MCF 10A (cell line): Measurements from ENCODE around the gene SYCP3. TPM values are rescaled to one million over a fixed set of nuclear protein-coding genes. Genes with fewer than 3 reads are reported as not detected.
"Not testable (repeated sequence)": the region's sequence is repeated elsewhere in the genome, so short reads cannot be mapped to it uniquely, and the experiment has no call there.

Experiments
- BruUV-seq: library from RNA; stranded (reverse); fragments of 400-500 nt; replicated peaks from 2 replicates; lab custom pipeline; 2021; lab: Mats Ljungman, UMichigan
- CTCF ChIA-PET: fragments of 300-600 bp; sonication (Branson Sonifier 250); formaldehyde crosslinking; extraction: SDS; loops from one replicate; lab custom pipeline; 2021; ENCODE audit warnings: antibody characterized with exemption, inconsistent platforms; lab: Yijun Ruan, JAX
- POLR2A ChIA-PET: fragments of 300-600, 350-650 bp; sonication (Branson Sonifier 250); formaldehyde crosslinking; extraction: SDS; loops from one replicate; lab custom pipeline; 2020; ENCODE audit warnings: antibody characterized with exemption, inconsistent platforms; lab: Yijun Ruan, JAX
- DNase-seq: peaks from one replicate; pipeline ENCODE4 v3.0.0-alpha.2; 2018; ENCODE audit not compliant: unreplicated experiment
- H3K27ac Mint-ChIP-seq: one replicate; pipeline ENCODE4 v1.8.0; 2022; ENCODE audit warnings: mild to moderate bottlenecking, low read depth, mixed read lengths; ENCODE audit not compliant: unreplicated experiment
- H3K27me3 Mint-ChIP-seq: one replicate; pipeline ENCODE4 v1.8.0; 2022; ENCODE audit warnings: mixed read lengths; ENCODE audit not compliant: insufficient read depth, unreplicated experiment
- H3K36me3 Mint-ChIP-seq: one replicate; pipeline ENCODE4 v1.8.0; 2022; ENCODE audit warnings: mild to moderate bottlenecking, moderate library complexity, mixed read lengths; ENCODE audit not compliant: insufficient read depth, unreplicated experiment
- H3K4me1 Mint-ChIP-seq: one replicate; pipeline ENCODE4 v1.8.0; 2022; ENCODE audit warnings: mixed read lengths; ENCODE audit not compliant: insufficient read depth, unreplicated experiment
- H3K4me3 Mint-ChIP-seq: one replicate; pipeline ENCODE4 v1.8.0; 2022; ENCODE audit warnings: mild to moderate bottlenecking, moderate library complexity, mixed read lengths; ENCODE audit not compliant: unreplicated experiment
- H3K9me3 Mint-ChIP-seq: one replicate; pipeline ENCODE4 v1.8.0; 2022; ENCODE audit warnings: mixed read lengths; ENCODE audit not compliant: unreplicated experiment
- intact Hi-C: fragments of 100-400 bp; cut with micrococcal nuclease; formaldehyde crosslinking; loops from 2 replicates; pipeline ENCODE4 v1.14.1; 2022
- total RNA-seq: library from RNA; stranded (reverse); gene quantifications from 2 replicates; pipeline ENCODE4 v1.2.3, GENCODE V29; 2022
- TF ChIP-seq, protein P1 (sequence below): fragments of 200-600 bp; IDR thresholded peaks from one replicate; pipeline ENCODE4 v1.8.0; 2022; ENCODE audit warnings: antibody characterized with exemption, mild to moderate bottlenecking; ENCODE audit not compliant: unreplicated experiment

The SYCP3 gene
- total RNA-seq, 1 experiment from 2014 or later, result not detected

DNA sequence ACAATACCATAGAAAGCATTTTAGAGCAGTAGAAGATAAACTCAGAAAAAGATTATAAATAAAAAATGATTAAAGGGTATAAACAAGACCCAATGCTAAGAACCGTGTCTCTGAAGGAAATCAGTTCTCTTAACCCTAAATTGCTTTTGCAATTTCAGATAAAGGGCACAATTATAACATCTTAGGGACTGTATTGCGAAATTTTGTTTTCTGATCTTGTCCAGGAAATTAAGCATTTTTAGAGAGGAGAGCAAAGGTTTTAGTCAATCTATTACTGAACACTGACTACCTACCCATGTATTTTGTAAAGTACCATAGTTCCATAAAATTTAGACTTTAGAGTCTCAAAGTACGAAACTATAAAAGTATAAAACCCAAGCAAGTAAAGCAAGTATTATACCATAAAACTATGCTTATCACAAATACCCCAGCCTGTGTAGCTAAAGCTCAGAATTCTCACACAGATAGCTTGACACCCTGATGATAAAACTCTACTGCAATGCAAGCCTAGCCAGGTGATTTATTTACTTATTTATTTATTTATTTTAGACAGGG lies 48.6 kb downstream of the SYCP3 start:
- ChIA-PET POLR2A (no interaction called here), CTCF (interaction anchor here (0.6 to 0.7 kb wide), 2 partner anchors 8 to 1546 kb away, joined by 3 to 5 read pairs; no protein-coding TSS in a partner anchor)
- BruUV-seq, result no TSS peak
- no peaks in the 10 kb centered on the region for H3K9me3 Mint-ChIP-seq
- intact Hi-C loops, result no loop called here
- H3K36me3 Mint-ChIP-seq, result no peaks in the 10 kb centered on the region
- TF ChIP-seq, protein P1, sequence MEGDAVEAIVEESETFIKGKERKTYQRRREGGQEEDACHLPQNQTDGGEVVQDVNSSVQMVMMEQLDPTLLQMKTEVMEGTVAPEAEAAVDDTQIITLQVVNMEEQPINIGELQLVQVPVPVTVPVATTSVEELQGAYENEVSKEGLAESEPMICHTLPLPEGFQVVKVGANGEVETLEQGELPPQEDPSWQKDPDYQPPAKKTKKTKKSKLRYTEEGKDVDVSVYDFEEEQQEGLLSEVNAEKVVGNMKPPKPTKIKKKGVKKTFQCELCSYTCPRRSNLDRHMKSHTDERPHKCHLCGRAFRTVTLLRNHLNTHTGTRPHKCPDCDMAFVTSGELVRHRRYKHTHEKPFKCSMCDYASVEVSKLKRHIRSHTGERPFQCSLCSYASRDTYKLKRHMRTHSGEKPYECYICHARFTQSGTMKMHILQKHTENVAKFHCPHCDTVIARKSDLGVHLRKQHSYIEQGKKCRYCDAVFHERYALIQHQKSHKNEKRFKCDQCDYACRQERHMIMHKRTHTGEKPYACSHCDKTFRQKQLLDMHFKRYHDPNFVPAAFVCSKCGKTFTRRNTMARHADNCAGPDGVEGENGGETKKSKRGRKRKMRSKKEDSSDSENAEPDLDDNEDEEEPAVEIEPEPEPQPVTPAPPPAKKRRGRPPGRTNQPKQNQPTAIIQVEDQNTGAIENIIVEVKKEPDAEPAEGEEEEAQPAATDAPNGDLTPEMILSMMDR, result no peak
- no peak overlapping the region for H3K27ac Mint-ChIP-seq
- H3K27me3 Mint-ChIP-seq, result no peaks in the 10 kb centered on the region
- H3K4me1 Mint-ChIP-seq, result peaks cover 8% of the 10 kb centered on the region
- no peak for DNase-seq
- H3K4me3 Mint-ChIP-seq, result no peak overlapping the region

DNA sequence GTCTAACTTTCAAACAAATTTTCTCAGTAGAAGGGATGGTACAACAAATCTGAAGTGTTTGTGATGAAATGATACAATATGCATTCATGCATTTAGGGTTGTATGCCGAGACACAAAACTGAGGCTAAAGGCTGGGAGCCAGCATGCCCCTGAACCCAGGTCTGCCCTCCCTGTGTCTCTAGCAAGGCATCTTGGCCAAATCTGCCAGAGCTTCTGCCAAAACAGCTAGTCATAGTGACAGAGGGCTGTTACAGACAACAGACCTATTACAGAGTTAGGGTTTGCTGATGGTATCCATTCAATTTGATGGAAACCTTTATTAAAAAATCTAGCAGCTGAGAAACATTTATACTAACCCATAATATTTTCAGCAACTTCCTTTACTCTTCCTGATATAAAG lies 53.1 kb downstream of the SYCP3 start:
- ChIA-PET POLR2A (no interaction called here), CTCF (interaction anchor here (0.6 kb wide), 1 partner anchor 1619 kb away, joined by 3 read pairs; no protein-coding TSS in a partner anchor)
- Mint-ChIP-seq H3K4me1 (no peaks in the 10 kb centered on the region), H3K36me3 (no peaks in the 10 kb centered on the region), H3K27me3 (peaks cover 11% of the 10 kb centered on the region), H3K9me3 (no peaks in the 10 kb centered on the region), H3K27ac (no peak overlapping the region), H3K4me3 (no peak overlapping the region)
- TF ChIP-seq, protein P1, result no peak
- intact Hi-C loops, result no loop called here
- DNase-seq, result no peak
- no TSS peak for BruUV-seq

DNA sequence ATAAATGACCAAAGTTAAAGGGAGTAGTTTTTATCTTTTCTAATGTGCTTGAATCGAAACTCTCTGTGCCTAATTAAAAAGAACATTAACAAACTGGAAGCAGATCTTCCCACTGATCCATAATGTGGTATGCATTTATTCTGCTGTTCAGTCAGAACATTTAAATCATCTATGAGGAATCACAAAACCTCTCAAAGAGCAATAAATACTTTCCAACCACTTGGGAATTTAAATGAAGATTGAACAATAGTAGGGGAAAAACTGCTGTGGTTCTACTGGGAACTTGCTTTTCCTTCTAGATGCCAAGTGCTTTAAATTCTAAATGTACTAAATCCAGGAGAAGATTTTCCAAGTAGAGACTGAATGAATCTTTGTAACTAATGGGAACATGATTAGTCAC lies 54.2 kb downstream of the SYCP3 start:
- no peak overlapping the region for H3K4me3 Mint-ChIP-seq
- intact Hi-C loops, result no loop called here
- no peak for DNase-seq
- H3K36me3 Mint-ChIP-seq, result no peaks in the 10 kb centered on the region
- no peaks in the 10 kb centered on the region for H3K4me1 Mint-ChIP-seq
- no TSS peak for BruUV-seq
- no peak overlapping the region for H3K27ac Mint-ChIP-seq
- ChIA-PET POLR2A (no interaction called here), CTCF (no interaction called here)
- H3K27me3 Mint-ChIP-seq, result peaks cover 11% of the 10 kb centered on the region
- TF ChIP-seq, protein P1, result no peak
- H3K9me3 Mint-ChIP-seq, result no peaks in the 10 kb centered on the region

DNA sequence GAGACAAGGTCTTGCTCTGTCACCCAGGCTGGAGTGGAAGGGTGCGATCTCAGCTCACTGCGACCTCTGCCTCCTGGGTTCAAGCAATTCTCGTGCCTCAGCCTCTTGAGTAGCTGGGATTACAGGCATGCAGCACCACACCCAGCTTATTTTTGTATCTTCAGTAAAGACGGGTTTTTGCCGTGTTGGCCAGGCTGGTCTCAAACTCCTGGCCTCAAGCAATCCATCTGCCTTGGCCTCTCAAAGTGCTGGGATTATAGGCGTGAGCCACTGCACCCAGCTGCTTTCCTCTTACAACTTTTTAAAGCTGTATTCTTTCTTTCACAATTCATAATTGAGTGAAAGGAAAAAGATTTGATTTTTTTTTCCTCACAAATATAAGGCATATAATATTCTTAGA lies 57.6 kb downstream of the SYCP3 start:
- BruUV-seq, result not testable (repeated sequence)
- ChIA-PET POLR2A (interaction anchor here (0.6 kb wide), 1 partner anchor 10 kb away, joined by 3 read pairs; no protein-coding TSS in a partner anchor), CTCF (interaction anchor here (0.5 to 1.1 kb wide), 4 partner anchors 12 to 201 kb away, joined by 3 to 4 read pairs (median 4); no protein-coding TSS in a partner anchor)

More for the DNA sequence above, 57.6 kb downstream of the SYCP3 start:
- intact Hi-C loops, H3K4me3 Mint-ChIP-seq, DNase-seq, H3K36me3 Mint-ChIP-seq, H3K9me3 Mint-ChIP-seq, H3K4me1 Mint-ChIP-seq, H3K27ac Mint-ChIP-seq: not testable (repeated sequence)
- peaks cover 11% of the 10 kb centered on the region for H3K27me3 Mint-ChIP-seq
